ENCODE results near the gene PAPSS2. TPM values are rescaled to one million over a fixed set of nuclear protein-coding genes. Genes with fewer than 3 reads are reported as not detected.
"Not testable (repeated sequence)": the region's sequence is repeated elsewhere in the genome, so short reads cannot be mapped to it uniquely, and the experiment has no call there.

PAPSS2 gene
- 74.2 and 74.3 TPM in 2 replicates for total RNA-seq

GRCh38 chr10:87659571-87660483, at the start of gene PAPSS2:
PAPSS2 (plus strand) TSS chr10:87659878; CDS start chr10:87659982, 104 bp downstream.
- DNase-seq (ENCODE audit: low read depth, low spot score): peak; percentile 20

GRCh38 chr10:87611341-87611740, 48.3 kb upstream of the PAPSS2 start:
- not testable (repeated sequence) for DNase-seq (ENCODE audit: low read depth, low spot score)

GRCh38 chr10:87612115-87612514, 47.6 kb upstream of the PAPSS2 start:
- DNase-seq (ENCODE audit: low read depth, low spot score): no peak

GRCh38 chr10:87613751-87614150, 45.9 kb upstream of the PAPSS2 start:
- DNase-seq (ENCODE audit: low read depth, low spot score): no peak

- DNase-seq (ENCODE audit: low read depth, low spot score): no peak
Observed at GRCh38 chr10:87615856-87616255, 43.8 kb upstream of the PAPSS2 start.

- DNase-seq (ENCODE audit: low read depth, low spot score): no peak
Observed at GRCh38 chr10:87617503-87617902, 42.2 kb upstream of the PAPSS2 start.

GRCh38 chr10:87618566-87619423, 40.9 kb upstream of the PAPSS2 start:
- no peak for DNase-seq (ENCODE audit: low read depth, low spot score)

- no peak for DNase-seq (ENCODE audit: low read depth, low spot score)
Observed at GRCh38 chr10:87619705-87620104, 40.0 kb upstream of the PAPSS2 start.

- DNase-seq (ENCODE audit: low read depth, low spot score): not testable (repeated sequence)
Observed at GRCh38 chr10:87621440-87621839, 38.2 kb upstream of the PAPSS2 start.

- DNase-seq (ENCODE audit: low read depth, low spot score): no peak
Observed at GRCh38 chr10:87622314-87623004, 37.2 kb upstream of the PAPSS2 start.

GRCh38 chr10:87623191-87623590, 36.5 kb upstream of the PAPSS2 start:
- no peak for DNase-seq (ENCODE audit: low read depth, low spot score)

GRCh38 chr10:87625661-87626060, 34.0 kb upstream of the PAPSS2 start:
- DNase-seq (ENCODE audit: low read depth, low spot score): no peak

GRCh38 chr10:87626422-87626892, 33.2 kb upstream of the PAPSS2 start:
- no peak for DNase-seq (ENCODE audit: low read depth, low spot score)

GRCh38 chr10:87630171-87630570, 29.5 kb upstream of the PAPSS2 start:
- no peak for DNase-seq (ENCODE audit: low read depth, low spot score)

GRCh38 chr10:87632454-87632853, 27.2 kb upstream of the PAPSS2 start:
- DNase-seq (ENCODE audit: low read depth, low spot score): no peak

GRCh38 chr10:87634311-87634710, 25.4 kb upstream of the PAPSS2 start:
- DNase-seq (ENCODE audit: low read depth, low spot score): no peak

- DNase-seq (ENCODE audit: low read depth, low spot score): peak; percentile 37
Observed at GRCh38 chr10:87635498-87636312, 24.0 kb upstream of the PAPSS2 start.

GRCh38 chr10:87636313-87636915, 23.3 kb upstream of the PAPSS2 start:
- DNase-seq (ENCODE audit: low read depth, low spot score): no peak

- no peak for DNase-seq (ENCODE audit: low read depth, low spot score)
Observed at GRCh38 chr10:87639493-87639892, 20.2 kb upstream of the PAPSS2 start.

- no peak for DNase-seq (ENCODE audit: low read depth, low spot score)
Observed at GRCh38 chr10:87640043-87640442, 19.6 kb upstream of the PAPSS2 start.
